Adipocyte (in vitro differentiated cells): Measurements from ENCODE around the gene APOB.

Source experiments
- DNase-seq: peaks from one replicate; pipeline ENCODE4 v3.0.0-alpha.2; 2015; ENCODE audit warnings: low read depth
- H3K27me3 ChIP-seq: replicated peaks from 2 replicates; pipeline ENCODE4 v1.7.0; 2013; ENCODE audit warnings: mild to moderate bottlenecking, low read length, moderate library complexity; ENCODE audit not compliant: control insufficient read depth, insufficient read depth
- H3K36me3 ChIP-seq: 2 replicates; pipeline ENCODE4 v1.7.0; 2013; ENCODE audit warnings: low read length, mild to moderate bottlenecking, moderate library complexity; ENCODE audit not compliant: control insufficient read depth, insufficient read depth, severe bottlenecking
- H3K4me1 ChIP-seq: 2 replicates; pipeline ENCODE4 v1.7.0; 2013; ENCODE audit warnings: mild to moderate bottlenecking, low read length, moderate library complexity; ENCODE audit not compliant: control insufficient read depth, insufficient read depth
- H3K4me3 ChIP-seq: 2 replicates; pipeline ENCODE4 v1.7.0; 2013; ENCODE audit warnings: mild to moderate bottlenecking, low read length, moderate library complexity
- H3K9ac ChIP-seq: 2 replicates; pipeline ENCODE4 v1.7.0; 2013; ENCODE audit warnings: mild to moderate bottlenecking, low read length, moderate library complexity
- H3K9me3 ChIP-seq: 2 replicates; pipeline ENCODE4 v1.7.0; 2013; ENCODE audit warnings: mild to moderate bottlenecking, low read length, moderate library complexity; ENCODE audit not compliant: control insufficient read depth

The APOB gene

GRCh38 chr2:21043744-21044532 lies at the start of gene APOB:
Gene APOB (minus strand): TSS chr2:21044073. CDS start chr2:21043945, 128 bp downstream.
- H3K4me1 ChIP-seq = peaks cover 37% of the 10 kb centered on the region
- H3K9me3 ChIP-seq = no peaks in the 10 kb centered on the region
- H3K36me3 ChIP-seq = no peaks in the 10 kb centered on the region
- DNase-seq = peak; percentile 3
- H3K27me3 ChIP-seq = no peaks in the 10 kb centered on the region
- H3K9ac ChIP-seq = peak within 1 kb of the TSS; percentile 57
- peak within 1 kb of the TSS; percentile 21 for H3K4me3 ChIP-seq

- DNase-seq = no peak
These were observed 48.5 kb upstream of the APOB start for GRCh38 chr2:21092308-21092869.

GRCh38 chr2:21084401-21084800 lies 40.5 kb upstream of the APOB start:
- H3K4me3 ChIP-seq = no peak overlapping the region
- no peaks in the 10 kb centered on the region for H3K36me3 ChIP-seq
- H3K4me1 ChIP-seq = no peaks in the 10 kb centered on the region
- no peaks in the 10 kb centered on the region for H3K27me3 ChIP-seq
- no peaks in the 10 kb centered on the region for H3K9me3 ChIP-seq
- no peak for DNase-seq
- no peak overlapping the region for H3K9ac ChIP-seq

More at GRCh38 chr2:21092308-21092869, 48.5 kb upstream of the APOB start:
- no peaks in the 10 kb centered on the region for H3K4me1 ChIP-seq
- no peaks in the 10 kb centered on the region for H3K9me3 ChIP-seq
- H3K27me3 ChIP-seq = peaks cover 2% of the 10 kb centered on the region
- no peaks in the 10 kb centered on the region for H3K36me3 ChIP-seq
- H3K4me3 ChIP-seq = no peak overlapping the region
- no peak overlapping the region for H3K9ac ChIP-seq

GRCh38 chr2:21083482-21083881 lies 39.6 kb upstream of the APOB start:
- Histone ChIP-seq H3K27me3 (no peaks in the 10 kb centered on the region), H3K9me3 (no peaks in the 10 kb centered on the region), H3K9ac (no peak overlapping the region), H3K4me1 (no peaks in the 10 kb centered on the region), H3K4me3 (no peak overlapping the region), H3K36me3 (no peaks in the 10 kb centered on the region)
- no peak for DNase-seq

GRCh38 chr2:21078296-21078695 lies 34.4 kb upstream of the APOB start:
- peaks cover 3% of the 10 kb centered on the region for H3K9me3 ChIP-seq
- no peaks in the 10 kb centered on the region for H3K36me3 ChIP-seq
- no peak for DNase-seq
- no peak overlapping the region for H3K4me3 ChIP-seq
- H3K27me3 ChIP-seq = no peaks in the 10 kb centered on the region
- H3K9ac ChIP-seq = no peak overlapping the region
- no peaks in the 10 kb centered on the region for H3K4me1 ChIP-seq

- Histone ChIP-seq H3K4me1 (no peaks in the 10 kb centered on the region), H3K36me3 (no peaks in the 10 kb centered on the region), H3K9me3 (peaks cover 3% of the 10 kb centered on the region), H3K9ac (no peak overlapping the region), H3K4me3 (no peak overlapping the region), H3K27me3 (peaks cover 16% of the 10 kb centered on the region)
- DNase-seq = no peak
These were observed 28.8 kb upstream of the APOB start for GRCh38 chr2:21072477-21073242.

GRCh38 chr2:21070341-21071257 lies 26.7 kb upstream of the APOB start:
- Histone ChIP-seq H3K4me1 (no peaks in the 10 kb centered on the region), H3K36me3 (no peaks in the 10 kb centered on the region), H3K27me3 (peaks cover 16% of the 10 kb centered on the region), H3K9ac (no peak overlapping the region), H3K4me3 (no peak overlapping the region), H3K9me3 (no peaks in the 10 kb centered on the region)
- DNase-seq = no peak

GRCh38 chr2:21069746-21070340 lies 26.0 kb upstream of the APOB start:
- Histone ChIP-seq H3K27me3 (peaks cover 16% of the 10 kb centered on the region), H3K4me3 (no peak overlapping the region)

GRCh38 chr2:21067859-21068537 lies 24.1 kb upstream of the APOB start:
- H3K9me3 ChIP-seq = no peaks in the 10 kb centered on the region
- H3K36me3 ChIP-seq = no peaks in the 10 kb centered on the region
- no peak for DNase-seq

More at GRCh38 chr2:21069746-21070340, 26.0 kb upstream of the APOB start:
- DNase-seq = no peak
- Histone ChIP-seq H3K36me3 (no peaks in the 10 kb centered on the region), H3K9me3 (no peaks in the 10 kb centered on the region), H3K9ac (no peak overlapping the region), H3K4me1 (no peaks in the 10 kb centered on the region)

GRCh38 chr2:21067125-21067524 lies 23.3 kb upstream of the APOB start:
- Histone ChIP-seq H3K9ac (no peak overlapping the region), H3K4me3 (no peak overlapping the region), H3K9me3 (no peaks in the 10 kb centered on the region), H3K36me3 (no peaks in the 10 kb centered on the region), H3K4me1 (no peaks in the 10 kb centered on the region), H3K27me3 (peaks cover 33% of the 10 kb centered on the region)
- DNase-seq = no peak

More at GRCh38 chr2:21067859-21068537, 24.1 kb upstream of the APOB start:
- H3K4me1 ChIP-seq = no peaks in the 10 kb centered on the region
- H3K9ac ChIP-seq = no peak overlapping the region
- H3K27me3 ChIP-seq = peaks cover 24% of the 10 kb centered on the region
- no peak overlapping the region for H3K4me3 ChIP-seq
